ENCODE measurements around the gene WLS. TPM values are rescaled to one million over a fixed set of nuclear protein-coding genes. Genes with fewer than 3 reads are reported as not detected.
"Not testable (repeated sequence)": the region's sequence is repeated elsewhere in the genome, so short reads cannot be mapped to it uniquely, and the experiment has no call there.

The WLS gene
- total and polyA plus RNA-seq, 4 donors, result 27.3 to 128 (median 71.7) TPM

GRCh38 chr1:68270951-68271350, 38.6 kb upstream of the WLS start:
- H3K27me3 ChIP-seq (ENCODE audit: control insufficient read depth in 3 of 3, insufficient read depth in 3 of 3, low read length in 2 of 3), result no peaks in the 10 kb centered on the region
- no peak overlapping the region for H3K9ac ChIP-seq (ENCODE audit: insufficient read depth in 1 of 2, low read length in 2 of 2)
- H3K27ac ChIP-seq (ENCODE audit: low read depth in 1 of 2, low read length in 1 of 2), result no peak overlapping the region
- H3K36me3 ChIP-seq (ENCODE audit: control insufficient read depth in 4 of 4, insufficient read depth in 4 of 4, low read length in 4 of 4), result no peaks in the 10 kb centered on the region
- peaks cover 0 to 2% (median 0%) of the 10 kb centered on the region in 5 donors for H3K4me1 ChIP-seq (ENCODE audit: control insufficient read depth in 5 of 5, insufficient read depth in 5 of 5, low read length in 5 of 5)
- H3K4me3 ChIP-seq, result no peak overlapping the region
- ATAC-seq (ENCODE audit: insufficient read depth, low FRiP score), result no peak
- DNase-seq, result no peak
- H3K9me3 ChIP-seq (ENCODE audit: control insufficient read depth in 4 of 4, insufficient read depth in 3 of 4, low read length in 3 of 4), result no peaks in the 10 kb centered on the region
- no peak for TF ChIP-seq CTCF (IDR thresholded peaks at IDR 0.05; ENCODE audit: control extremely low read depth, extremely low read depth)

GRCh38 chr1:68269637-68270430, 37.5 kb upstream of the WLS start:
- ATAC-seq (ENCODE audit: insufficient read depth, low FRiP score) (no peak), DNase-seq (no peak)
- H3K36me3 ChIP-seq (ENCODE audit: control insufficient read depth in 4 of 4, insufficient read depth in 4 of 4, low read length in 4 of 4), result no peaks in the 10 kb centered on the region
- no peak overlapping the region for H3K4me3 ChIP-seq
- 68 to 87% methylated on average over 3 of the region's 3 CpGs for WGBS, 2 donors
- H3K9me3 ChIP-seq (ENCODE audit: control insufficient read depth in 4 of 4, insufficient read depth in 3 of 4, low read length in 3 of 4), result no peaks in the 10 kb centered on the region
- H3K4me1 ChIP-seq (ENCODE audit: control insufficient read depth in 5 of 5, insufficient read depth in 5 of 5, low read length in 5 of 5), result peaks cover 0 to 5% (median 0%) of the 10 kb centered on the region in 5 donors
- H3K9ac ChIP-seq (ENCODE audit: insufficient read depth in 1 of 2, low read length in 2 of 2), result no peak overlapping the region
- no peak for TF ChIP-seq CTCF (IDR thresholded peaks at IDR 0.05; ENCODE audit: control extremely low read depth, extremely low read depth)
- H3K27ac ChIP-seq (ENCODE audit: low read depth in 1 of 2, low read length in 1 of 2), result no peak overlapping the region
- no peaks in the 10 kb centered on the region for H3K27me3 ChIP-seq (ENCODE audit: control insufficient read depth in 3 of 3, insufficient read depth in 3 of 3, low read length in 2 of 3)

GRCh38 chr1:68268896-68269483, 36.7 kb upstream of the WLS start:
- no peaks in the 10 kb centered on the region for H3K9me3 ChIP-seq (ENCODE audit: control insufficient read depth in 4 of 4, insufficient read depth in 3 of 4, low read length in 3 of 4)
- WGBS, 2 donors, result 50 to 64% methylated on average over 4 of the region's 4 CpGs
- H3K9ac ChIP-seq (ENCODE audit: insufficient read depth in 1 of 2, low read length in 2 of 2), result no peak overlapping the region
- no peaks in the 10 kb centered on the region for H3K36me3 ChIP-seq (ENCODE audit: control insufficient read depth in 4 of 4, insufficient read depth in 4 of 4, low read length in 4 of 4)
- ATAC-seq (ENCODE audit: insufficient read depth, low FRiP score) (no peak), DNase-seq (no peak)
- no peak overlapping the region for H3K4me3 ChIP-seq
- TF ChIP-seq CTCF (IDR thresholded peaks at IDR 0.05; ENCODE audit: control extremely low read depth, extremely low read depth), result no peak
- H3K27ac ChIP-seq (ENCODE audit: low read depth in 1 of 2, low read length in 1 of 2), result no peak overlapping the region
- peaks cover 0 to 5% (median 0%) of the 10 kb centered on the region in 5 donors for H3K4me1 ChIP-seq (ENCODE audit: control insufficient read depth in 5 of 5, insufficient read depth in 5 of 5, low read length in 5 of 5)
- no peaks in the 10 kb centered on the region for H3K27me3 ChIP-seq (ENCODE audit: control insufficient read depth in 3 of 3, insufficient read depth in 3 of 3, low read length in 2 of 3)

GRCh38 chr1:68256824-68257223, 24.5 kb upstream of the WLS start:
- not testable (repeated sequence) for H3K9ac ChIP-seq (ENCODE audit: insufficient read depth in 1 of 2, low read length in 2 of 2); H3K9me3 ChIP-seq (ENCODE audit: control insufficient read depth in 4 of 4, insufficient read depth in 3 of 4, low read length in 3 of 4); H3K4me1 ChIP-seq (ENCODE audit: control insufficient read depth in 5 of 5, insufficient read depth in 5 of 5, low read length in 5 of 5); DNase-seq; H3K4me3 ChIP-seq; H3K36me3 ChIP-seq (ENCODE audit: control insufficient read depth in 4 of 4, insufficient read depth in 4 of 4, low read length in 4 of 4); H3K27me3 ChIP-seq (ENCODE audit: control insufficient read depth in 3 of 3, insufficient read depth in 3 of 3, low read length in 2 of 3); H3K27ac ChIP-seq (ENCODE audit: low read depth in 1 of 2, low read length in 1 of 2); ATAC-seq (ENCODE audit: insufficient read depth, low FRiP score)
- WGBS, 2 donors, result 90 to 94% methylated on average over 5 of the region's 5 CpGs

Measured in lung (tissue), 12 donors.